HCT116 (cell line): Measurements from ENCODE around the gene SEC24D. TPM values are rescaled to one million over a fixed set of nuclear protein-coding genes. Genes with fewer than 3 reads are reported as not detected.

Experiments used
- ATAC-seq: fragments of 200-7000 bp; cut with Tn5 transposase; 2 replicates; pipeline ENCODE4 v1.9.1; 2020; ENCODE audit warnings: mild to moderate bottlenecking, moderate library complexity
- BruUV-seq: library from RNA; stranded (reverse); fragments of 400-500 nt; replicated peaks from 2 replicates; lab custom pipeline; 2021; lab: Mats Ljungman, UMichigan
- CTCF ChIA-PET: fragments of 300-600 bp; sonication (Branson Sonifier 250); formaldehyde crosslinking; loops from one replicate; lab custom pipeline; 2021; ENCODE audit warnings: antibody characterized with exemption; lab: Charles Lee
- POLR2A ChIA-PET: fragments of 300-600, 350-600 bp; sonication (Branson Sonifier 250); formaldehyde crosslinking; loops from one replicate; lab custom pipeline; 2021; ENCODE audit warnings: antibody characterized with exemption; lab: Charles Lee
- RAD21 ChIA-PET, 2 experiments: fragments of 300-600 bp; sonication (Branson Sonifier 250); formaldehyde crosslinking; loops; one replicate each; lab custom pipeline; 2023; ENCODE audit warnings: low total read pairs in 2 of 2; ENCODE audit not compliant: uncharacterized antibody in 2 of 2, unreplicated experiment in 2 of 2, low non-redundant PET in 1 of 2; lab: Charles Lee
- DNase-seq: peaks from one replicate; pipeline ENCODE4 v3.0.0-alpha.2; 2010; ENCODE audit warnings: low read depth, low spot score
- H2AFZ ChIP-seq: fragments of 200-600 bp; shearing (Covaris generic), sonication (generic); 2 replicates; pipeline ENCODE4 v1.6.1; 2017; ENCODE audit warnings: low read depth, mixed run types, mixed read lengths, antibody characterized with exemption, low read length; ENCODE audit not compliant: poor library complexity, severe bottlenecking
- H3K27ac ChIP-seq: 2 replicates; pipeline ENCODE4 v1.5.1; 2012; ENCODE audit warnings: low read depth, low read length
- H3K27me3 ChIP-seq: fragments of 200-600 bp; sonication (generic); 2 replicates; pipeline ENCODE4 v1.6.1; 2016; ENCODE audit warnings: mixed run types, low read length, mixed read lengths; ENCODE audit not compliant: insufficient read depth
- H3K36me3 ChIP-seq, 2 experiments: fragments of 200-500 bp in 1 of 2; fragments of 200-600 bp in 1 of 2; sonication (Bioruptor generic) in 1 of 2; sonication (generic) in 1 of 2; 2 replicates each; pipeline versions ENCODE4 v1.5.1 to v1.6.1; 2014 to 2016; ENCODE audit warnings: low read length in 2 of 2, inconsistent platforms in 1 of 2, mixed read lengths in 1 of 2, mixed run types in 1 of 2; ENCODE audit not compliant: insufficient read depth in 2 of 2, control insufficient read depth in 1 of 2
- H3K4me1 ChIP-seq, 2 experiments: fragments of 200-600 bp in 1 of 2; sonication (generic) in 1 of 2; 2 replicates each; pipeline versions ENCODE4 v1.5.1 to v1.6.1; 2012 to 2017; ENCODE audit warnings: low read length in 2 of 2, inconsistent platforms in 1 of 2, mild to moderate bottlenecking in 1 of 2, mixed read lengths in 1 of 2, mixed run types in 1 of 2, moderate library complexity in 1 of 2; ENCODE audit not compliant: insufficient read depth in 2 of 2, control insufficient read depth in 1 of 2
- H3K4me2 ChIP-seq: fragments of 200-600 bp; sonication (generic); 2 replicates; pipeline ENCODE4 v1.6.1; 2017; ENCODE audit warnings: mixed run types, low read length, mixed read lengths
- H3K4me3 ChIP-seq, 2 experiments: fragments of 200-600 bp in 1 of 2; sonication (generic) in 1 of 2; replicated peaks in 1 of 2; 2 replicates each; pipeline ENCODE4 v1.5.1; 2011 to 2016; ENCODE audit warnings: low read length in 2 of 2, control low read depth in 1 of 2, low read depth in 1 of 2, mild to moderate bottlenecking in 1 of 2, mixed read lengths in 1 of 2, mixed run types in 1 of 2
- H3K79me2 ChIP-seq: fragments of 200-600 bp; sonication (generic); 2 replicates; pipeline ENCODE4 v1.6.1; 2017; ENCODE audit warnings: mild to moderate bottlenecking, mixed run types, low read length, moderate library complexity, mixed read lengths; ENCODE audit not compliant: insufficient read depth
- H3K9ac ChIP-seq: fragments of 200-600 bp; sonication (generic); 2 replicates; pipeline ENCODE4 v1.6.1; 2016; ENCODE audit warnings: low read length, mixed read lengths
- H3K9me2 ChIP-seq: fragments of 200-600 bp; sonication (generic), shearing (Covaris generic); 2 replicates; pipeline ENCODE4 v1.6.1; 2017; ENCODE audit warnings: mixed run types, mild to moderate bottlenecking, moderate library complexity; ENCODE audit not compliant: insufficient read depth
- H3K9me3 ChIP-seq, 2 experiments: fragments of 200-500 bp in 1 of 2; fragments of 200-600 bp in 1 of 2; sonication (Bioruptor generic) in 1 of 2; sonication (generic) in 1 of 2; 2 replicates each; pipeline ENCODE4 v1.6.1; 2014 to 2017; ENCODE audit warnings: low read length in 2 of 2, mixed read lengths in 2 of 2, inconsistent platforms in 1 of 2, low read depth in 1 of 2, mild to moderate bottlenecking in 1 of 2, mixed run types in 1 of 2, moderate library complexity in 1 of 2; ENCODE audit not compliant: control insufficient read depth in 1 of 2, insufficient read depth in 1 of 2
- H4K20me1 ChIP-seq: fragments of 200-600 bp; sonication (generic), shearing (Covaris generic); 2 replicates; pipeline ENCODE4 v1.6.1; 2017; ENCODE audit warnings: mixed run types, mild to moderate bottlenecking, moderate library complexity; ENCODE audit not compliant: insufficient read depth
- FOSL1 ChIP-seq: IDR thresholded peaks from 2 replicates; pipeline ENCODE4 v1.6.1; 2012; ENCODE audit warnings: low read depth
- JUND ChIP-seq: IDR thresholded peaks from 2 replicates; pipeline ENCODE4 v1.6.1; 2012
- POLR2A ChIP-seq: IDR thresholded peaks from 2 replicates; pipeline ENCODE4 v1.7.0; 2011; ENCODE audit warnings: borderline replicate concordance; ENCODE audit not compliant: insufficient read depth, insufficient read length; ENCODE audit errors: extremely low read depth
- SIN3A ChIP-seq: IDR thresholded peaks from 2 replicates; pipeline ENCODE4 v1.6.1; 2012; ENCODE audit warnings: low read depth
- SRF ChIP-seq: IDR thresholded peaks from 2 replicates; pipeline ENCODE4 v1.6.1; 2012; ENCODE audit warnings: low read depth
- TCF7L2 ChIP-seq: IDR thresholded peaks from 2 replicates; pipeline ENCODE4 v1.7.0; 2011; ENCODE audit warnings: borderline replicate concordance, inconsistent platforms; ENCODE audit not compliant: insufficient read depth, insufficient read length; ENCODE audit errors: extremely low read depth
- YY1 ChIP-seq: IDR thresholded peaks from 2 replicates; pipeline ENCODE4 v1.6.1; 2011; ENCODE audit warnings: low read length, low read depth, moderate library complexity, mild to moderate bottlenecking; ENCODE audit not compliant: insufficient replicate concordance; ENCODE audit errors: extremely low read depth
- intact Hi-C: fragments of 100-400 bp; cut with micrococcal nuclease; formaldehyde crosslinking; loops from 2 replicates; pipeline ENCODE4 v1.10.0; 2022
- total RNA-seq: library from RNA; stranded (reverse); gene quantifications from one replicate; pipeline ENCODE4 v1.2.1, GENCODE V29; 2021; ENCODE audit not compliant: unreplicated experiment

The SEC24D gene
- total RNA-seq, 1 experiment from 2014 or later = 28.5 TPM

GRCh38 chr4:118776157-118776954 is 59.6 kb downstream of the SEC24D start:
- Histone ChIP-seq H3K9ac (no peak overlapping the region), H3K27ac (no peak overlapping the region), H3K4me1 (peaks cover 2 to 8% of the 10 kb centered on the region in 2 experiments; a peak in 3 of 4 replicates), H3K79me2 (no peaks in the 10 kb centered on the region), H3K9me3 (no peaks in the 10 kb centered on the region), H3K4me2 (no peak overlapping the region), H3K27me3 (no peaks in the 10 kb centered on the region), H4K20me1 (no peaks in the 10 kb centered on the region), H2AFZ (no peak overlapping the region)
- POLR2A ChIA-PET = no interaction called here
- RAD21 ChIA-PET = no interaction called here
- ATAC-seq (no peak), DNase-seq (no peak)
- no TSS peak for BruUV-seq
- CTCF ChIA-PET = no interaction called here
- no peak for TF ChIP-seq FOSL1
- TF ChIP-seq, all 23 proteins: peak for 0
- H3K4me3 ChIP-seq = no peak overlapping the region
- no peaks in the 10 kb centered on the region for H3K36me3 ChIP-seq
- intact Hi-C loops = no loop called here
- H3K9me2 ChIP-seq = no peaks in the 10 kb centered on the region

- Histone ChIP-seq H3K4me2 (0 out of 2 replicates have a peak overlapping the region, but pooled peaks have one; percentile 2), H3K9ac (no peak overlapping the region), H2AFZ (no peak overlapping the region), H3K4me1 (peaks cover 2 to 8% of the 10 kb centered on the region in 2 experiments; a peak in 3 of 4 replicates), H4K20me1 (no peaks in the 10 kb centered on the region), H3K27me3 (no peaks in the 10 kb centered on the region), H3K36me3 (no peaks in the 10 kb centered on the region), H3K9me2 (no peaks in the 10 kb centered on the region), H3K79me2 (no peaks in the 10 kb centered on the region), H3K4me3 (no peak overlapping the region), H3K27ac (no peak overlapping the region), H3K9me3 (no peaks in the 10 kb centered on the region)
- ChIA-PET CTCF (no interaction called here), RAD21 (interaction anchor here in 1 of 2 experiments (0.7 kb wide), 1 partner anchor 194 kb away, joined by 3 read pairs; no protein-coding TSS in a partner anchor), POLR2A (interaction anchor here (2.2 kb wide), 1 partner anchor 113 kb away, joined by 7 read pairs; the partner anchor contains the start of gene SYNPO2)
- no peak for ATAC-seq
- no TSS peak for BruUV-seq
- DNase-seq = no peak
- intact Hi-C loops = no loop called here
- TF ChIP-seq SIN3A (no peak), TCF7L2 (no peak), SRF (no peak), JUND (no peak), YY1 (no peak), POLR2A (no peak)
Observed at GRCh38 chr4:118775405-118775804, 60.5 kb downstream of the SEC24D start.
